Neural cell (in vitro differentiated cells): ENCODE measurements around the gene STYXL2. TPM values are rescaled to one million over a fixed set of nuclear protein-coding genes. Genes with fewer than 3 reads are reported as not detected.

Source experiments
- H2AFZ ChIP-seq: fragments of 200-600, 300-800 bp; sonication (generic), shearing (Covaris generic); 2 replicates; pipeline ENCODE4 v1.6.0; 2014; ENCODE audit warnings: low read depth, mild to moderate bottlenecking, antibody characterized with exemption, low read length, moderate library complexity
- H3F3A ChIP-seq: fragments of 200-600 bp; shearing (Covaris generic); 2 replicates; pipeline ENCODE4 v1.6.1; 2016; ENCODE audit warnings: mild to moderate bottlenecking, moderate library complexity, mixed read lengths, antibody characterized with exemption, low read length; ENCODE audit not compliant: insufficient read depth, poor library complexity, severe bottlenecking
- H3K27ac ChIP-seq: fragments of 200-600, 300-800 bp; sonication (generic), shearing (Covaris generic); 2 replicates; pipeline ENCODE4 v1.5.1; 2014; ENCODE audit warnings: mild to moderate bottlenecking, low read length, moderate library complexity
- H3K27me3 ChIP-seq: fragments of 300-800, 200-600 bp; sonication (generic), shearing (Covaris generic); 2 replicates; pipeline ENCODE4 v1.6.0; 2014; ENCODE audit warnings: mild to moderate bottlenecking, low read depth, low read length, moderate library complexity; ENCODE audit not compliant: insufficient read depth
- H3K36me3 ChIP-seq: fragments of 300-800, 200-600 bp; sonication (generic), shearing (Covaris generic); 2 replicates; pipeline ENCODE4 v1.5.1; 2014; ENCODE audit warnings: mild to moderate bottlenecking, antibody characterized with exemption, low read length, moderate library complexity; ENCODE audit not compliant: insufficient read depth
- H3K4me2 ChIP-seq: fragments of 300-800, 200-600 bp; sonication (generic), shearing (Covaris generic); 2 replicates; pipeline ENCODE4 v1.6.0; 2014; ENCODE audit warnings: mild to moderate bottlenecking, low read length
- H3K4me3 ChIP-seq: fragments of 300-800, 200-600 bp; sonication (generic), shearing (Covaris generic); 2 replicates; pipeline ENCODE4 v1.5.1; 2014; ENCODE audit warnings: mild to moderate bottlenecking, low read length, moderate library complexity
- H3K79me2 ChIP-seq: fragments of 200-600 bp; shearing (Covaris generic); replicated peaks from 2 replicates; pipeline ENCODE4 v1.6.0; 2014; ENCODE audit warnings: mild to moderate bottlenecking, low read length, moderate library complexity; ENCODE audit not compliant: insufficient read depth
- H3K9ac ChIP-seq: fragments of 300-800, 200-600 bp; sonication (generic), shearing (Covaris generic); 2 replicates; pipeline ENCODE4 v1.6.1; 2016; ENCODE audit warnings: mild to moderate bottlenecking, low read length, mixed read lengths
- H3K9me2 ChIP-seq: fragments of 200-600 bp; shearing (Covaris generic); 2 replicates; pipeline ENCODE4 v1.6.1; 2016; ENCODE audit warnings: mild to moderate bottlenecking, low read length, mixed read lengths; ENCODE audit not compliant: insufficient read depth
- H3K9me3 ChIP-seq: fragments of 200-600, 300-800 bp; sonication (generic), shearing (Covaris generic); 2 replicates; pipeline ENCODE4 v1.6.1; 2016; ENCODE audit warnings: mild to moderate bottlenecking, mixed run types, low read length, moderate library complexity, mixed read lengths
- H4K20me1 ChIP-seq: fragments of 200-600 bp; shearing (Covaris generic); 2 replicates; pipeline ENCODE4 v1.6.1; 2016; ENCODE audit warnings: mild to moderate bottlenecking, mixed run types; ENCODE audit not compliant: insufficient read depth
- EP300 ChIP-seq: fragments of 450-650 bp; conservative IDR thresholded peaks from 2 replicates; pipeline ENCODE4 v1.6.1; 2014; ENCODE audit warnings: antibody characterized with exemption, mild to moderate bottlenecking, moderate library complexity; ENCODE audit not compliant: poor library complexity, severe bottlenecking
- EZH2 ChIP-seq: fragments of 200-600, 300-800 bp; shearing (Covaris generic), sonication (generic); IDR thresholded peaks from 2 replicates; pipeline ENCODE4 v1.6.1; 2014; ENCODE audit warnings: antibody characterized with exemption, low read length, borderline replicate concordance, mild to moderate bottlenecking; ENCODE audit not compliant: insufficient read depth, poor library complexity, severe bottlenecking
- MXI1 ChIP-seq: fragments of 450-650 bp; conservative IDR thresholded peaks from 2 replicates; pipeline ENCODE4 v1.6.1; 2014; ENCODE audit warnings: antibody characterized with exemption, mild to moderate bottlenecking; ENCODE audit not compliant: poor library complexity, severe bottlenecking
- POLR2AphosphoS5 ChIP-seq: IDR thresholded peaks from 2 replicates; pipeline ENCODE4 v1.6.1; 2012
- RAD21 ChIP-seq: fragments of 450-650 bp; conservative IDR thresholded peaks from 2 replicates; pipeline ENCODE4 v1.6.1; 2014; ENCODE audit warnings: antibody characterized with exemption, mild to moderate bottlenecking, moderate library complexity
- SMC3 ChIP-seq: fragments of 450-650 bp; conservative IDR thresholded peaks from 2 replicates; pipeline ENCODE4 v1.6.1; 2014; ENCODE audit warnings: antibody characterized with exemption, mild to moderate bottlenecking, moderate library complexity; ENCODE audit not compliant: poor library complexity
- TAF1 ChIP-seq: IDR thresholded peaks from 2 replicates; pipeline ENCODE4 v1.6.1; 2012; ENCODE audit warnings: low read depth
- polyA plus RNA-seq: library from polyadenylated mRNA; depleted of rRNA; stranded (reverse); fragments of >200 nt; gene quantifications from 2 replicates; pipeline ENCODE4 v1.2.3, GENCODE V29; 2014
- TF ChIP-seq, protein P1 (sequence below): IDR thresholded peaks from 2 replicates; pipeline ENCODE4 v1.6.1; 2012; ENCODE audit warnings: borderline replicate concordance
- TF ChIP-seq, protein P2 (sequence below): fragments of 450-650 bp; IDR thresholded peaks from 2 replicates; pipeline ENCODE4 v1.5.1; 2014; ENCODE audit warnings: antibody characterized with exemption, mild to moderate bottlenecking, moderate library complexity; ENCODE audit not compliant: poor library complexity, severe bottlenecking

STYXL2 gene
- polyA plus RNA-seq, 1 donor from 2014 or later = not detected

DNA sequence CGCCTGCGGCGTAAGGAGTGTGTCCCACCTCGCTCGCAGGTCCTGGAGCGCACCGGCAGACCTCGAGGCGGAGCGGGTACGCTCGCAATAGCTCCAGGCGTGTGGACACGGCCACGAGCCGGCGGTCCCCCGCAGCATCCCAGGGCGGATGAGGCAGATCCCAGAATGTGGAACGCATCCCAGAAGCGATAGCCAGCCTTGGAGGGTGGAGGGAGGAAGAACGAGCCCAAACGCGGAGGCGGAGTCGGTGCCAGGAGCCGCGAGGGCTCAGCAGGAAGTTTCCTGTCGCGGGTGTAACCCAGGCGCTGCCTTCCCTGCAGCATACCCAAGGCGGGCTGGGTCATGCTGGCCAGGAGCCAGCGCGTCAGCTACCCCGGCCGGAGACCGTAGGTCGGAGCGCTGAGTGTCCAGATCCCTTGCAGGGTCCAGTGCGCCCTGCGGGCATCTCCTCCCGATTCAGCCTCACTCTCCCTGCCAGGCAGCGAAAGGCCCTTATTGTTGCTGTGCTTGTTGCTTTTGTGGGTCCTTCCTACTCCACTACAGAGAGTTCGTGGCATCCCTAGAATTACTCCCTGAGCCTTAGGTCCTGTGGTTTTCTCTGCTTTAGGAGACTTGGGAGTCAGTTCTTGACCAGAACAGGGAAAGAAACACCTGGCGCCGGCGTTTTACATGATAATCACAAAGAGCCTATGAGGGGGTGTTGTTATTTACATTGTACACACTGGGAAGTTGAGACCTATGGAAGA lies 27.7 kb downstream of the STYXL2 start:
- H3K4me2 ChIP-seq = no peak overlapping the region
- no peaks in the 10 kb centered on the region for H4K20me1 ChIP-seq
- H3K4me3 ChIP-seq = no peak overlapping the region
- no peaks in the 10 kb centered on the region for H3F3A ChIP-seq
- H2AFZ ChIP-seq = no peak overlapping the region
- peaks cover 21% of the 10 kb centered on the region for H3K27me3 ChIP-seq
- H3K36me3 ChIP-seq = no peaks in the 10 kb centered on the region
- H3K9me2 ChIP-seq = no peaks in the 10 kb centered on the region
- no peak overlapping the region for H3K27ac ChIP-seq
- H3K9me3 ChIP-seq = no peaks in the 10 kb centered on the region
- no peaks in the 10 kb centered on the region for H3K79me2 ChIP-seq
- TF ChIP-seq EP300 (no peak), RAD21 (no peak), EZH2 (no peak), MXI1 (no peak), TAF1 (no peak), POLR2AphosphoS5 (no peak), SMC3 (no peak)
- TF ChIP-seq, protein P1, sequence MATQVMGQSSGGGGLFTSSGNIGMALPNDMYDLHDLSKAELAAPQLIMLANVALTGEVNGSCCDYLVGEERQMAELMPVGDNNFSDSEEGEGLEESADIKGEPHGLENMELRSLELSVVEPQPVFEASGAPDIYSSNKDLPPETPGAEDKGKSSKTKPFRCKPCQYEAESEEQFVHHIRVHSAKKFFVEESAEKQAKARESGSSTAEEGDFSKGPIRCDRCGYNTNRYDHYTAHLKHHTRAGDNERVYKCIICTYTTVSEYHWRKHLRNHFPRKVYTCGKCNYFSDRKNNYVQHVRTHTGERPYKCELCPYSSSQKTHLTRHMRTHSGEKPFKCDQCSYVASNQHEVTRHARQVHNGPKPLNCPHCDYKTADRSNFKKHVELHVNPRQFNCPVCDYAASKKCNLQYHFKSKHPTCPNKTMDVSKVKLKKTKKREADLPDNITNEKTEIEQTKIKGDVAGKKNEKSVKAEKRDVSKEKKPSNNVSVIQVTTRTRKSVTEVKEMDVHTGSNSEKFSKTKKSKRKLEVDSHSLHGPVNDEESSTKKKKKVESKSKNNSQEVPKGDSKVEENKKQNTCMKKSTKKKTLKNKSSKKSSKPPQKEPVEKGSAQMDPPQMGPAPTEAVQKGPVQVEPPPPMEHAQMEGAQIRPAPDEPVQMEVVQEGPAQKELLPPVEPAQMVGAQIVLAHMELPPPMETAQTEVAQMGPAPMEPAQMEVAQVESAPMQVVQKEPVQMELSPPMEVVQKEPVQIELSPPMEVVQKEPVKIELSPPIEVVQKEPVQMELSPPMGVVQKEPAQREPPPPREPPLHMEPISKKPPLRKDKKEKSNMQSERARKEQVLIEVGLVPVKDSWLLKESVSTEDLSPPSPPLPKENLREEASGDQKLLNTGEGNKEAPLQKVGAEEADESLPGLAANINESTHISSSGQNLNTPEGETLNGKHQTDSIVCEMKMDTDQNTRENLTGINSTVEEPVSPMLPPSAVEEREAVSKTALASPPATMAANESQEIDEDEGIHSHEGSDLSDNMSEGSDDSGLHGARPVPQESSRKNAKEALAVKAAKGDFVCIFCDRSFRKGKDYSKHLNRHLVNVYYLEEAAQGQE = no peak
- TF ChIP-seq, protein P2, sequence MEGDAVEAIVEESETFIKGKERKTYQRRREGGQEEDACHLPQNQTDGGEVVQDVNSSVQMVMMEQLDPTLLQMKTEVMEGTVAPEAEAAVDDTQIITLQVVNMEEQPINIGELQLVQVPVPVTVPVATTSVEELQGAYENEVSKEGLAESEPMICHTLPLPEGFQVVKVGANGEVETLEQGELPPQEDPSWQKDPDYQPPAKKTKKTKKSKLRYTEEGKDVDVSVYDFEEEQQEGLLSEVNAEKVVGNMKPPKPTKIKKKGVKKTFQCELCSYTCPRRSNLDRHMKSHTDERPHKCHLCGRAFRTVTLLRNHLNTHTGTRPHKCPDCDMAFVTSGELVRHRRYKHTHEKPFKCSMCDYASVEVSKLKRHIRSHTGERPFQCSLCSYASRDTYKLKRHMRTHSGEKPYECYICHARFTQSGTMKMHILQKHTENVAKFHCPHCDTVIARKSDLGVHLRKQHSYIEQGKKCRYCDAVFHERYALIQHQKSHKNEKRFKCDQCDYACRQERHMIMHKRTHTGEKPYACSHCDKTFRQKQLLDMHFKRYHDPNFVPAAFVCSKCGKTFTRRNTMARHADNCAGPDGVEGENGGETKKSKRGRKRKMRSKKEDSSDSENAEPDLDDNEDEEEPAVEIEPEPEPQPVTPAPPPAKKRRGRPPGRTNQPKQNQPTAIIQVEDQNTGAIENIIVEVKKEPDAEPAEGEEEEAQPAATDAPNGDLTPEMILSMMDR = no peak
- no peak overlapping the region for H3K9ac ChIP-seq

DNA sequence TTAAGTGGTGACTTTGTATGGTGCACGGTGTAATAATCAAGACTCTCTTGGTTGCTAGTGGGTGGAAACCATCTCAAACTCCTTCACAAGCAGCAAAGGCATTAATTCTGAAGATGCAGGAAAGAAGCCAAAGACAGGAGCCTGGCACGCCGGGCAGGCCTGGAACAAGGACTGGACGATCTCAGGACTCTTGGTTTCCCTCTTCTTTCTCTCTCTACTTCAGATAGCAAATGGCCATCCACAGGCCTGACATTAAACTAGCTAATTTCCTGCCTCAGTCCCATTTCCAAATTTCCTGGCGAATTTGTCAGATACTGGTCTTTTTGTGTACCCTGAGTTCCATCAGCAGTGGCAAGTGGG lies 28.2 kb downstream of the STYXL2 start:
- H3K9me3 ChIP-seq = no peaks in the 10 kb centered on the region
- H3K27ac ChIP-seq = no peak overlapping the region
- no peak overlapping the region for H3K4me2 ChIP-seq
- H3K27me3 ChIP-seq = peaks cover 21% of the 10 kb centered on the region
- no peak overlapping the region for H3K4me3 ChIP-seq
- no peak overlapping the region for H3K9ac ChIP-seq
- no peaks in the 10 kb centered on the region for H3F3A ChIP-seq
- H4K20me1 ChIP-seq = no peaks in the 10 kb centered on the region
- H2AFZ ChIP-seq = no peak overlapping the region
- H3K36me3 ChIP-seq = no peaks in the 10 kb centered on the region
- H3K9me2 ChIP-seq = no peaks in the 10 kb centered on the region
- TF ChIP-seq POLR2AphosphoS5 (no peak), SMC3 (no peak), TAF1 (no peak), EP300 (no peak), EZH2 (no peak), RAD21 (no peak), MXI1 (no peak)
- TF ChIP-seq, protein P2 = no peak
- TF ChIP-seq, protein P1 = no peak
- H3K79me2 ChIP-seq = no peaks in the 10 kb centered on the region
